HEK293 (cell line): ENCODE results near the gene PCBP3.

ENCODE experiments used
- ZNF354C ChIP-seq: fragments of 450-650 bp; formaldehyde crosslinking; IDR thresholded peaks from 2 replicates; pipeline ENCODE4 v1.5.1; 2016; ENCODE audit warnings: missing biosample characterization, missing genetic modification characterization, low read depth, borderline replicate concordance
- TF ChIP-seq, protein P1 (sequence below): fragments of 450-650 bp; formaldehyde crosslinking; IDR thresholded peaks from 2 replicates; pipeline ENCODE4 v1.5.1; 2016; ENCODE audit warnings: missing biosample characterization, missing genetic modification characterization

DNA sequence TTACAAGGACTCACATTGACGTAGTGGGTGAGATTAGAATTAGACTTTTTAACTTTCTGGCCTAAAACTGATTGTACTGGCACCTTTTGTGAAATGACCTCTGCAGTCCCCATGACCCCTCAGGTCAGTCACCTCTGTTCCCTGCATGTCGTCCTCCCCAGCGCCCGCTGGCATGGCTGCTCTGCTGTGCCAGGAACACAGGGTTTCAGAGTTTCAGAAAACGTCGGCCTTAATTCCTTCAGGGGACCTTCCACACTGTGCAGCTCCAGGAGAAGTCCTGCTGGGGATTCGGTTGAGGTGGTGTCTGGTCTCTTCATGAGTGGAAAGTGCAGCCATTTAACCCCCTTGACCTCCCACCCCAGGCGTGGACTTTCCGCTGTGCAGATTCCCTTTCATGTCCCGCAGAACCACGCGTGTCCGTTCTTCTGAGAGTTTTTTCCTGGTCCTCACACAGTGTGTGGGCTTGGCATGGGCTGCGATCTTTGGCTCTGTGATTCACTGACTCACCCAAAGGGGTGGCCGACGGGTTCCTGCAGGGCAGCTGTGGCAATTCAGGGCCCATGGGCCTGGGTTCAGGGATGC lies 179.7 kb downstream of the PCBP3 start:
- no peak for TF ChIP-seq ZNF354C (tag by site-specific recombination)
- TF ChIP-seq, protein P1, sequence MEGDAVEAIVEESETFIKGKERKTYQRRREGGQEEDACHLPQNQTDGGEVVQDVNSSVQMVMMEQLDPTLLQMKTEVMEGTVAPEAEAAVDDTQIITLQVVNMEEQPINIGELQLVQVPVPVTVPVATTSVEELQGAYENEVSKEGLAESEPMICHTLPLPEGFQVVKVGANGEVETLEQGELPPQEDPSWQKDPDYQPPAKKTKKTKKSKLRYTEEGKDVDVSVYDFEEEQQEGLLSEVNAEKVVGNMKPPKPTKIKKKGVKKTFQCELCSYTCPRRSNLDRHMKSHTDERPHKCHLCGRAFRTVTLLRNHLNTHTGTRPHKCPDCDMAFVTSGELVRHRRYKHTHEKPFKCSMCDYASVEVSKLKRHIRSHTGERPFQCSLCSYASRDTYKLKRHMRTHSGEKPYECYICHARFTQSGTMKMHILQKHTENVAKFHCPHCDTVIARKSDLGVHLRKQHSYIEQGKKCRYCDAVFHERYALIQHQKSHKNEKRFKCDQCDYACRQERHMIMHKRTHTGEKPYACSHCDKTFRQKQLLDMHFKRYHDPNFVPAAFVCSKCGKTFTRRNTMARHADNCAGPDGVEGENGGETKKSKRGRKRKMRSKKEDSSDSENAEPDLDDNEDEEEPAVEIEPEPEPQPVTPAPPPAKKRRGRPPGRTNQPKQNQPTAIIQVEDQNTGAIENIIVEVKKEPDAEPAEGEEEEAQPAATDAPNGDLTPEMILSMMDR = no peak
